GM19023 (cell line): Measurements from ENCODE around the gene TENT4B.

ENCODE experiments used
- ATAC-seq: cut with Tn5 transposase; IDR thresholded peaks from one replicate; pipeline ENCODE4 v1.9.1; 2021; ENCODE audit warnings: mild to moderate bottlenecking, moderate library complexity; ENCODE audit not compliant: unreplicated experiment

TENT4B gene

DNA sequence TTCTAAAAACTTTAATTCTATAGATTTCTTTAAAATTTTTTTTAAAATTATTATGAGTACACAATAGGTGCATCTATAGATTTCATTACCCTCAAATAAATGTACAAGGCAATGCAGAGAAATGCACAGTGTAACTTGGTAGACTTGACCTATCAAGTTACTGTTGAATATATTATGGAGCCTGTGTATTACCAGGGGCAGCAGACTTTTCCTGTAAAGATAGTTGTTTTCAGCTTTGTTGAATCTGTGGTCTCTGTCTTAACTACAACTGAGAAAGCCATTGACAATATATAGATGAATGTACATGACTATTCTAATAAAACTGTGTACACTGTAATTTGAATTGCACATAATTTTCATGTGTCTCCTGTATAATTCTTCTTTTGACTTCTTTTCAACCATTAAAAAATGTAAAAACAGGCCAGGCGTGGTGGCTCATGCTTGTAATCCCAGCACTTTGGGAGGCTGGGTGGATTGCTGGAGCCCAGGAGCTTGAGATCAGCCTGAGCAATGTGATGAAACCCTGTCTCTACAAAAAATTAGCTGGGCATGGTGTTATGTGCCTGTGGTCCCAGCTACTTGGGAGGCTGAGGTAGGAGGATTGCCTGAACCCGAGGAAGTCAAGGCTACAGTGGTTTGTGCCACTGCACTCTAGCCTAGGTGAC, 39.4 kb downstream of the TENT4B start:
- ATAC-seq = no peak

DNA sequence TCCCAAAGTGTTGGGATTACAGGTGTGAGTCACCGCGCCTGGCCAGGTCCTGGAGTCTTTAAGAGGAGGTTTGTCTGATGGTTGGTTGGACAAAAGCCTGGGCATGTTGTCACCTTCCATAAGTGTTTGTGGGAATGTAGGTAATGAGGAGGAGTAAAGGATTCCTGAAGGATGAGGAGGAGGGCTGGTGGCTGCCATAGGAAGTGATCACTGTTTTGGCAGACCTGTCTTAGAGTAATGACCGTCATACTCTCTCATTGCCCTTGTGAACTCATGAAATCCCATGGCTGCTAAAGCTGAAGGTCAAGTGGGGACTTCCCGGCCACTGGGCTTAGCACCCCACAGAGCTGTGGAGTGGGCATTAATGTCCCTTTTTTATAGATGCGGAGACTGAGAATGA, 40.5 kb downstream of the TENT4B start:
- no peak for ATAC-seq

DNA sequence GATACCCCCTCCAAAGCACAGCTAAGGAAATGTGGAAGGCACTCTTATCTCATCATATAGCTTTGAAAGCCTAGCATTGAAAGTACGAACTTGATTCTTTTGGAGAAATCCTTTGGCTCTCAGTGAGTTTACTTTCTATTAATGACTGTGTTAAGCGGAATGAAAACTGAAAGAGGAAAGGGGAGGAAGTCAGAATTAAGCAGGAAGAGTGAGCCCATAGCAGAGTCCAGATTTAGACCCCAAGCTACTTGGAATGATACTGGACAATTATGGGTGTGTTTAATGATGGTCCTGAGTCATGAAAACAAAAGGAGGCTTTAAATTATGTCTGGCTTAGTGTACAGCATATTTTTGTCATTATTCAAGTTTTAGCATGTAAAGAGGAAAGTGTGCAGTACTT, 42.2 kb downstream of the TENT4B start:
- no peak for ATAC-seq

DNA sequence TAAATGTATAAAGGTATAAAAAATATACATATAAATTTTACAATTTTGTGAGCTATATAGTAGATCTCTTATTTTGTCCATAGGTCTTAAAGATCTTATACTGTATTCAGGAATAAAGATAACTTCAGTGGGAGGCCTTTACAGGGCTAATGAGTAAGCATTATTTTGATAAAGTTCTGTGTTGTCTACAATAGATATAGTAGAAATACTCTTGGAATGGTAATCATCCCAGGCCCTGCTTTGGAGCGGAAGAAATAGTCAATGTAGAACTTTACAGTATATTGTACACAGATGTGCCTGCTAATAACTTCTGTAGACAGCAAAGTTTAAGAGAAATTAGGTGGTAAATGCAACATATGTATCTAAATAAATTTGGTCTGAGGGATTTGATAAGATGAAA, 42.6 kb downstream of the TENT4B start:
- ATAC-seq = no peak

DNA sequence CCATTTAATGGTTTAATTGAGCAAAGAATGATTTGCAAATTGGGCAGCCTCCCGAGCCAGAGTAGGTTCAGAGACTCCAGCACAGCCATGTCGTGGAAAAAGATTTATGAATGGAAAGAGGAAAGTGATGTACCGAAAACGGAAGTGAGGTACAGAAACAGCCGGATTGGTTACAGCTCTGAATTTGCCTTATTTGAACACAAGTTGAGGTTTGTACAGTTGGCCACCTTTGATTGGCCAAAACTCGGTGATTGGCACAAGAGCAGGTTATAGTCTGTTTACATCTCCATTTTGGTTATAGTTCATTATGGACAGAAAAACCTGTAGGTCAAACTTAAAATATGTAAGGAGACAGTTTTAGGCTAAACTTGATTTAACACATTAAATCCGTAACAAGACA, 44.5 kb downstream of the TENT4B start:
- no peak for ATAC-seq

DNA sequence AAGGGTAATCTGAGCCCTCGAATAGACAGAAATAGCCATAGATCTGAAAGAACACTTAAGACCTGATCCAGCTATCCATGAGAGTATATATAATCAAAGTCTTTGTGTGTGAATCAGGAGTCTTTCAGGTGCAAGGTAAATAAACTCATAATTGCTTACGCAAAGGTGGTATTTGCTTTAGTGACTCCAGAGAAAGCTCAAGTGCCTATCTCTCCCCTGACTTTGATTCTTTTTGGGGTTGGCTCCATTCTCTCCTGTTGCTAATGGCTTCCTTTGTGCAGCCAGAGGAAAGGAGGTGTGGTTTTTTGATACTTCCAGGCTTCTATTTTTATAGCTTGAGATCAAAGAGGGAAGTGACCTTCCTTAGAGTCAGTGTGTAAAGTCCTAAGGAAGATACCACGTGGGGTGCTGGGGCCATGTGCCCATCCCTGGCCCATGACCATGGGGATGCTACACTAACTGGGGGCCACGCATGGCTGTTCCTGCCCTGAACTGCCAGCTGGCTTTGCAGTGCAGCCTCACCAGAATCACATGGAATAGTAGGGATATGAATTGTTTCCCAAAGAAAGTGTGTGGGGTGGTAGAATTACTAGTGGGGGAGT, 45.8 kb downstream of the TENT4B start:
- no peak for ATAC-seq

DNA sequence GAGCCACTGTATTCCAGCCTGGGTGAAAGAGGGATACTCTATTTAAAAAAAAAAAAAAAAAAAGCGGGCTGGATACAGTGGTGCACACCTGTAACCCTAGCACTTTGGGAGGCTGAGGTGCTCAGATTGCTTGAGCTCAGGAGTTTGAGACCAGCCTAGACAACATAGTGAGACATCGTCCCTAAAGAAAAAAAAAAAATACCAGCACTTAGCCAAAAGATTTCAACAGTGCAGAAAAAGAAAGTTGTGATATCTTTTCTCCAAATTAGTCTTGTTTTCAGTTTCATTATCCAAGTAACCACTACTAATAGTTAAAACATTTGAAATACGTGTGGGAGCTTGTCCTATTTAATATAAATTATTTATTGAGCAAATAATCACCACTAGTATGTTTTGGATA, 48.7 kb downstream of the TENT4B start:
- no peak for ATAC-seq

DNA sequence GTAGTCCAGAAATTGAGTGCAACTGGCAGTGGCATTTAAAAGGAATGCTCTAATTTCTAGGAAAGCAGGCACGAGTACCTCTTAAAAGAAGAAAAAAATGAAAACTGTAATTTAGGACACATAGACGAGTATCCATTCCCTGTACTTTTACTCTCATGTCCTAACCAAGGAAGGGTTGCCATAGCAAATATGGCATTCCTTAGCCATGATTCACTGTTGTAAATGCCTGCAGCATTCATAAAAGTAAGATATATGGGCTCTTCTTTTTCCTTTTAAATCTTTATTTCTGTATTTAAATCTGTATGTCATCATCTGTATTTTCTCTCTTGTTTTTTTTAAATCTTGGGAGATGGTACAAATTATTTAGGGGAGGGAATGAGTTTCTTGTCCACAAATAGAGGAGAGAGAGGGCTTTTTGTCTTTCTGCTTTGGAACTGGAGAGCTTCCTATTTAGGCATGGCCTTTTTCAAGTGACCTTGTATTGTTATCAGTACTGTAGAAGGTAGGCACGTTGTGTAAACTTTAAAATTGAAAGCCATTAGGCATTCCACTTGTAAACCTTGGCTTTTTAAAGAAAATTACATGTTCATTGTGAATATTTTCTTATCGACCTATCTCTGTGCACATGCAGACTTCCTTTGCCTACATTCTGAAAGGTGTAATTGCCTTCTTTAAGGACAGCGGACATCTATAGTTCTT, 50.0 kb downstream of the TENT4B start:
- no peak for ATAC-seq

DNA sequence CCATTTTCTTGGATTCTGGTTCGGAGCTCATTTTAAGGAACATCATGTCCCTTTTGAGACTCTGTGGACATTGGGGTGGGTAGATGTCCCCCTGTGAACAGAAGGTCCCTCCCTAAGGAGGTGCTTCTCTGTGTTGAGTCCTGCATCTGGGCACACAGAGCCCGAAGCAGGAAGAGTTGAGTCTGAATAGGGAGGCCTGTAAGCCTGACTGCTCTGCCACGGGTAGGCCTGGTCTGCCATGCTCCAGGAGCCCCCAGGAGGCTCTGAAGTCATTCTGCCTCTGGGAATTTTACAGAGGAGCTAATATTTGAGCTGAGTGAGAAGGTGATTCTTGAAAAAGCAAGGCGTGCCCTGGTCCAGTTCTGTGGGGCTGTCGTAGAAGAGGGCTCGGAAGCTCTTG, 50.6 kb downstream of the TENT4B start:
- ATAC-seq = no peak

DNA sequence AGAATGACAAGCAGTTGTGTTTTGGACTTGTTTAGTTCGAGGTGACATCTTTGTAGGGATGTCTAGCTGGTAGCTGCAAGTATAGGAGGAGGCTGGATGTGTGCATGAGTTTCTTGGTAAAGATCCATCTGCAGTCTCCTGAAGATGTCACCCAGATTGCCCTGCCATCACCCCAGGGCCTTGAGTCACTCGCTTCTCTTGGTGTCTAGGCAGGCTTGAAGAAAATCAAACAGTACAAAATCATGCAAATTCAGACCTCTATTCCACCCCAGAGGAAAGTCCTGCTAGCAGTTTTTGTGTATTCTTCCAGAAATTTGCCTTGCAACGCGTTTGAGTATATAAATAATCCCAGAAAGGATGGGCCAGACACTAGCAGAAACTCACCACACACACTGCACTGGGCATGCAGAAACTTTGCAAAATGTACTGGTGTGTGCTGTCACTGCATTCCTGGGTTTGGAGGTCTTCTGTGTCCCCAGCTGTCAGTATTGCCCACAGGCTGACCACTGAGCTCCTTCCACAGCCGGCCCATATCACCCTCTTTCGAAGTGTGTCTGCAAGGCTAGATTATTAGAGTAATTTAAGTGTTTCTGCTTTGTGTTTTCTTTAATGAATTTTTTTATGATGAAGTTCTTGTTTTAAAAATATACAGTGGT, 51.5 kb downstream of the TENT4B start:
- no peak for ATAC-seq

DNA sequence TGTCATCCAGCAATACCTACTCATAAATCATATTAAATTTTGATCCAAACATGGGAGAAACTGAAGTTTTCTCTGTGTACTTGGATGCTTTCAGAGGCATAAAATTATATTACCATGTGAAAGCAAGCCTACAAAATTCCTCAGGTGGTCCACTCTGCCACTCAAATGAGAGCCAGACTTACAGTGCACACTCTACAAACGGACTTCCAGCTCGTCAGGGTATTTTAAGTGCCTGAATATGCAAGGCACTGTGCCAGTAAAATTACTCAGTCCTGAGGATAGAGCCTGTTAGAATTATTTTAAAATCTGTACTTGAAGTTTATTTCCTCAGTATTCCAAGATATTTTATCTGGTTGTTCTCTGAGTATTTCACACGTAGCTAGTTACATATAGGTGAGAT, 54.5 kb downstream of the TENT4B start:
- no peak for ATAC-seq

DNA sequence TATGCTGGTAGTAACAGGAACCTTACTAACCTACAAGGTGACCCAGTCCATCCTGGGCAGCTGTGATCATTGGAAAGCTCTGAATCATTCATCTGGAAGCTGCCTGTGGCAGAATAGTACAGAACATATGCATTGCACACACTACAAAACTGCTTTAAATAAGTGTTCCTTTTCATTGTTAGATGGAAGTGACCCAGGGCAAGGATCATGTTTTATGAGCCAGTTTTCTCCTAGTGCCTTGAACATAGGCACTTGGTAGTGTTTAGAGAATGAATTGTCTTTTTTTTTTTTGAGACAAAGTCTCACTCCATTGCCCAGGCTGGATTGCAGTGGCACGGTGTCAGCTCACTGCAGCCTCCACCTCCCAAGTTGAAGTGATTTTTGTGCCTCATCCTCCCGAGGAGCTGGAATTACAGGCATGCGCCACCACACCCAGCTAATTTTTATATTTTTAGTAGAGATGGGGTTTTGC, 55.4 kb downstream of the TENT4B start:
- no peak for ATAC-seq

DNA sequence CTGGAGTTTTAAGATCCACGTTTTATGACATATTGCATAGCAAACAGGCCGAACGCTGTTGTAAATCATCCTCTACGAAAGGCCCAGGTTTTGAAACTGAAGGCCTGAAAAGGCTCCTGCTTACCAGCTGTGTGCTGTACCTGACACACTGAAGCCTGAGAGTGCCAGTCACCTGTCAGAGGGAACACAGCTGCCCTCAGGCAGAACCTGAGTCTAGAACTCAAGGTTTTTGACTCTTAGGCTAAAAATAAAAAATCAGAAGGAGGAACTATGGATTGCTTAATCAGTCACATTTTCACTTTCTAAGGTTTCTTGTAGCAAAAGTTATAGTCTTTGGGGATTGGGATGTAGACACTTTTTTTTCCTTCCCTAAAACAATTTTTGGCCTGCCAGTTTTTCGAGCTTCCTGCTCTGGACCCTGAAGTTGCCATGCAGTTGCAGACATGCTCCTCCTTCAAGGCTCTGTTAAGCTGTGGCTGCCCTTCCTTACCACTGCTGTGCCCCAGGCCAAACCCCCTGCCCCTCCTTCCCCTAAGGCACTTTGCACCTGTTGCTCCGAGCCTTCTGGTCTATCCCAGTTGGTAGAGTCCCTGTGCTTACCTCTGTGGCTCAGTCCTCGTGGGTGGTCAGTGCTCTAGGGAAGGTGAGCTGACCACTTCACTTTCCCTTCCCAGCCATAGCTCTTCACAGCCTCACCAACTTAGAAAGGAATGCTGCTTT, 56.6 kb downstream of the TENT4B start:
- ATAC-seq = no peak

DNA sequence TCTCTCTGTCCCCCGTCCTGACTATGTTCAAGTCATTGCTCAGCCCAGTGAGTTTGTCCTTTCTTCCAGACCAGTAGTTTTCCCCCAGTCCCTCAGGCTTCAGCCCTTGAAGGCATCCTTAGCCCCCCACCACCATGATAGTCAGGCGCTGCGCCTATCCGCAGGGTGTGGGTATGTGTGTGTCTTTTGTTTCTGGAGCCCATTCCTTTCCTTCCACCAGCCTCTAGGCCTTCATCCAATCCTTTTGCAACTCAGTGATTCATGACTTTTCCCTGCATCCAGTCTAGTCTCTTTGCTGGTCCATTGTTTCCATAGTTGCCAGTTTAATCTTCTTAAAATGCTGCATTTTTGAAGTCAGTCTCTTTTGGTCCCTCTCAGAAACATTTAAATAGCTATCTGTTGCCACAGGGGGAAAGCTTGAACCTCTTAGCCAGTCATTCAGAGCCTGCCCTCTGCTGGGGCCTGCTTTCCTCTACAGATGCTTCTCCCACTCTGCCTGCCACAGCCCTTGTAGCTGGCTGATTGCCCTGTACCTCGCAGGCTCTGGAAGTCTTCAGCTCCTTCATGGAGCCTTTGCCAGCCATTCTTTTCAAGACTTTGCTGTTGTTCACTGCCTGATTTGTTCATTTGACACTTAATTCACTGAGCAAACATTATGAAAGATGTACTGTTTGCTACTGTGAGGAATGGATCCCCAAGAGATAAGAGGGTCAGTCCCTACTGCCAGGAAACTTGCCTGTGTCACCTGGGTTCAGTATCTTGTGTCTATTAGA, 57.3 kb downstream of the TENT4B start:
- peak; percentile 93 for ATAC-seq

DNA sequence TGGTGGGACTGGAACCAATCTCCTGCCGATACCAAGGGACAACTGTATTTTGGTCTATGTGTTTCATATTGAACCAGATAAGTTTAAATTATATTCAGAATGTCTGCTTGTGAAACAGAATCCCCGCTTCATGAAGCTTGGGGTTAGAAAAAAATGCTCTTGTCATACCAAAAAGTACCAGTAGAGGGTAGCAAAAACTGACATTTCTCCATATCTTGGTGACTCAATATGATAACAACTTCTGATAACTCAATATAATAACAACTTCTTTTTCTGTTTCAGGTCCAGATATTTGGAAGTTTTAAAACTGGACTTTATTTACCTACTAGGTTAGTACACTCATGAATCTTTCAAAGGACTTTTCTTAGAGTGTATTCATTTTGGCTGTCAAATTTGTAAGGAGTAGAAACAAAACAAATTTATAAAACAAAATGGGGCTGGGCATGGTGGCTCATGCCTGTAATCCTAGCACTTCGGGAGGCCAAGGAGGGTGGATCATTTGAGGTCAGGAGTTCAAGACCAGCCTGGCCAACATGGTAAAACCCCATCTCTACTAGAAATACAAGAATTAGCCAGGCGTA, 60.9 kb downstream of the TENT4B start:
- ATAC-seq = no peak

DNA sequence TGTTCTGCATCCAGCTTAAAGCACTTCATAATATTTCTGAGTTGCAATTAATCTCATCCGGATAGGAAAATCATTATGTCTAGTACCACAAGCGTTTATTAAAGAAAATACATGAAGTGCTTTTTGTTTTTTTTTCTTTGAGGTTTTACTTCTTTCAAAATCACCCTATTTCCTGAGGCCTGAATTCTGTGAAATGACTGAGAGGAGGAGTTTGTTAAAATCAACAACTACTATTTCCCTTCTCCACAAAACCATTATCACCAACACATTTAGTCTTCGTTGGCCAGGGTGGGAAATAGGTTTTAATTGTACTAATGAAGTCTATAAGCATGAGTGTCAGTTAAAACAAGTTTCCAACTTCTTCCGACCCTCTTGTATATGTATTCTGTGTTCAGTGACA, 62.6 kb downstream of the TENT4B start:
- no peak for ATAC-seq

DNA sequence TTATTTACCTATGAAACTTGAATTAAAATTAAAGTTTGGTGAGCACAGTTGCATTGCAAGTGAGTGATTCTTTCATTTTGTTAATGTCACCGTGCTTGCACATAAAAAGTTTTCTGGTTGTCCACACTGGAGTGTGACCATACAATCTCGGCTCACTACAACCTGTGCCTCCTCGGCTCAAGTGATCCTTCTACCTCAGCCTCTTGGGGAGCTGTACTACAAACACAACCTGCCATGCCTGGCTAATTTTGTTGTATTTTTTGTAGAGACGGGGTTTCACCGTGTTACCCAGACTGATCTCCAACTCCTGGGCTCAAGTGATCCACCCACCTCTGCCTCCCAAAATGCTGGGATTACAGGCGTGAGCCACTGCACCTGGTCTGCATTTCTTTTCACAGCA, 63.1 kb downstream of the TENT4B start:
- no peak for ATAC-seq

DNA sequence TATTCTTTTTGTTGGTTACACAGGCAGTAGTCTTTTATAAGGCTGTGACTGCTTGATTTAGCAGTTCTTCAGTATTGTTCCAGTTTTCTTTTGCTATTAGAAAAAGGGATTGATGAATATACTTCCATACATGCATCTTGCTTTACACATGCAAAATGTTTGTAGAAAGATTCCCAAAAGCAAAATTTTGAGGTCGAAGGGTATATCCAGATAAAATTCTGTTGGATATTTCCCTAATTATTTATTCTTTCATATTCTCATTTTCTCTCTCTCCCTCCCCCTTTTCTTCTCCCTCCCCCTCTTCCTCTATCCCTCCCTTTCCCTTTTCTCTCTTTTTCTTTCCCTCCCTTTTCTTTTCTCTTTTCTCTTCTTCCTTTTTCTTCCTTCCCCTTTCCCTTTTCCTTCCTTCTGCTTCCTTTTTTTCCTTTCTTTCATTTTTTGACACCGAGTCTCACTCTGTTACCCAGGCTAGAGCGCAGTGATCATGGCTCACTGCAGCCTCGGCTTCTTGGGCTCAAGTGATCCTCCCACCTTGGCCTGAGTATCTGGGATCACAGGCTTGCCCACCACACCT, 66.4 kb downstream of the TENT4B start:
- no peak for ATAC-seq

DNA sequence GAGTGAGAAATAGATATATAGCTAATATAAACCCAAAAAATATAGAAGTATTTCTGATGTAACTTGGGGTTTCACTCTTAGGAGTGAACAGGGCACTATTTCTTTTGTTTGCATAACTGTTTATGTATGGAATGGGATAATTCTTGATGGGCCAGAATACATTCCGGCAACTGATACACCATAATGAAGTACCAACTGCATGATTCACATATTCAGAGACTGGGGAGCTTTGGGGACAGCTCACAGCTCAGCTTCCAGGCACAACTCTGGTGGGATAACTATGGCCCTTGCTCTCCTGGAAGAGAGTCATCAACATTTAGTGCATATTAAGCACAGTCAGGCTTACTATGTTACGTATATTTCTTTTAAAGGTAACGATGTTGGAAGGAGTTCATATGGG, 71.2 kb downstream of the TENT4B start:
- ATAC-seq = no peak

DNA sequence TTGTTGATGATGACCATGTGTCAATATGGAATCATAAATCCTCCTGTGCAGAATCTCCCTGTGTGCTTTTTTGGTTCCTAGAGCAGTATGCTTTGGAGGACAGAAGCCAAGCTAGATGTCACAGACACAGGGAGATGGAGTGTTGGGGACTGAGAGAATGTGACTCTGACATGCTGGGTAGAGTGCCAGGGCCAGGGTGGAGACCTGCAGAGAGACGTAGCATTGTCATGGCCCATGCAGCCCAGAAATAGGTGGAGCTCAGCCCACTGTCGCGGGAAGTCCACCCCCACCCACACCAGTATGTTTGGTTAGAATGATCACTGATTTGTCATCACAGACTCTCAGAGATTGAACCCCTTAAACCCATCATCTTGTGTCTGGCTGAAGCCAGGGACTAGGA, 74.0 kb downstream of the TENT4B start:
- no peak for ATAC-seq
